Activated CD4-positive, CD25-positive, alpha-beta regulatory T cell treated with anti-CD3 and anti-CD28 coated beads, Interleukin-2, amount 50 U/mL, for 16 hours (primary cell): Measurements from ENCODE around the gene SLC25A6.
"Not testable (repeated sequence)": the region's sequence is repeated elsewhere in the genome, so short reads cannot be mapped to it uniquely, and the experiment has no call there.

ENCODE experiments used
- DNase-seq: peaks from one replicate; pipeline ENCODE4 v3.0.0-alpha.2; 2020; ENCODE audit warnings: low read depth, low spot score

Gene SLC25A6

DNA sequence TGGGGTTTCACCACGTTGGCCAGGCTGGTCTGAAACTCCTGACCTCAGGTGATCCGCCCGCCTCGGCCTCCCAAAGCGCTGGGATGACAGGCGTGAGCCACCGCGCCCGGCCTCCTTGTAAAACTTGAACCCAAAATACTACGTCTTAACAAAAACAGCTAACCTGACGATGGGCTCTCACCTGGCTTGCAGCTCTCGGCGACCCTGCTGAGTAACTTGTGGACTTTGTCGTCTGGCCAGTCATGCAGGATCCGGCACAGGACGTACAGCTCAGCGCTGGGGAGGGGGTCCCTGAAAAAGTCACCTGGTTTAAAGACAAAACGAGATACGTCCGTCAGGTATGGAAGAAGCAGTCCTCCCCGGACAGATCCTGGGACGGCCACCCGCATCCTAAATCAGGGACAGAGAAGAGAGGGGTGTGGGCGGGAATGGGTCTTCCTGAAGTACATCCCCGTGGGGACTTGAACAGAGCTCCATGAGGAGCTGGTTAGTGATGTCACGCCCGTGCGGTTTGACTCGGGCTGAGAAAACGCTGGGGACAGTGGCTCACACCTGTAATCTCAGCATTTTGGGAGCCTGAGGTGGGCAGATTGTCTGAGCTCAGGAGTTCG, 20.7 kb upstream of the SLC25A6 start:
- no peak for DNase-seq

DNA sequence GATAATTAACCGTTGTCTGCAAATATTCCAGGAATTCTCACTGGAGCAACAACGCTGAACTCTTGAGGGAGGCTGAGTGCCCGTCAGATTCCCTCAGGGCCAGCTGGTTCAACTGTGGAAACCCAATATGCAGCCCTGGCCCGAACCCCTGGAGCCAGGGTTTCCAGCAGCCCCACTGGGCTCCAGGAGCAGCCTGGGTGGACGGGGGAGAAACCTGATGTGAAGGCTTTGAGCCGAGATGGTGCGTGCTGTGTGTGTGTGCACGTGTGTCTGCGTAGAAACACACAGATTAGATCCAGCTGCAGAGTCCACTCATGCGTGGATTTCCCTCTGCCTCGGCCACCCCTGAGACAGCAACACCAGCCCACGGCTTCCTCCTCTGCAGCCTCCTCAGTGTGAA, 19.4 kb upstream of the SLC25A6 start:
- DNase-seq, result no peak

DNA sequence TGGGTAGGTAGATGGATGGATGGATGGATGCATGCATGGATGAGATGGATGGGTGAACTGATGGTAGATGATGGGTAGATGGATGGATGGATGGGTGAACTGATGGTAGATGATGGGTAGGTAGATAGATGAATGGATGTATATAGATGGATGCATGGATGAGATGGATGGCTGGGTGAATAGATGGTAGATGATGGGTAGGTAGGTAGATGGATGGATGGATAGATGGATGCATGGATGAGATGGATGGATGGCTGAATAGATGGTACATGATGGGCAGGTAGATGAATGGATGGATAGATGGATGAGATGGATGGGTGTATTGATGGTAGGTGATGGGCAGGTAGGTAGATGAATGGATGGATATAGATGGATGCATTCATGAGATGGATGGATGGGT, 15.1 kb upstream of the SLC25A6 start:
- no peak for DNase-seq

GRCh38 chrX:1405769-1406168, 13.9 kb upstream of the SLC25A6 start:
- DNase-seq, result not testable (repeated sequence)

GRCh38 chrX:1403867-1404266, 12.0 kb upstream of the SLC25A6 start:
- not testable (repeated sequence) for DNase-seq

DNA sequence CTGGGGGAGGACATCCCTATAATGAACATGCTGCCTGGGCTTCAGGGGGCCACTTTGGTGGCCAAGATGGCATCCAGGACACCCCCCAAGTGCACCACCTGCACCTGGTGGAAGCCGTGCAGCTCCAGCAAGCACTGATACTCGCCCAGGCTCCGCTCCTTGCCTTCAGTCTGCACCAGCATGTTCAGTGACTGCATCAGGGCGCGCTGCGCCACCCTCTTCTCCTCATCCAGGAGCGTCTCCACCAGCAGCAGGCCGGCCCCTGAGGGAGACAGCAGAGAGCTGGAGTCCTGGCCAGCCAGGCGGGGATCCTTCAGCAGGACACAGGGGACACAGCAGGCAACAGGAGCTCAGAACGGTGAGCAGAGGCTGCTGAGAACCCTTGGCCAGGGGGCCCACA, 11.3 kb upstream of the SLC25A6 start:
- DNase-seq, result no peak

- no peak for DNase-seq
Measured at GRCh38 chrX:1401611-1402430, 9.9 kb upstream of the SLC25A6 start.

- no peak for DNase-seq
Measured at GRCh38 chrX:1400742-1401471, 9.0 kb upstream of the SLC25A6 start.

DNA sequence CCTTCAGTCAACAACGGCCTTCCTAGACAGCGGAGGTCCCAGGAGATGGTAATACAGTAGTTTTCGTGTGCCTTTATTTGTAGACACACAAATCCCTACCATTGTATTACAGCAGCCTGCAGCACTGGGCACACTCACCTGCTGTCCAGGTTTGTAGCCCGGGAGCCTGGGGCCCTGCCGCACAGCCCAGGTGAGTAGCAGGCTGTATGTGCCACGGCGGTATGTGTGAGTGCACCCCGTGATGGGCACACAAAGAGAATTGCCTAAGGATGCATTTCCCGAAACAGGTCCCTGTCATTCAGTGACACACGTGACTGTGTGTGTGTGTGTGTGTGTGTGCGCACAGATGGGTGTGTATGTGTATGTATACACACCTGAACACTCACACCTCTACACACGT, 8.1 kb upstream of the SLC25A6 start:
- no peak for DNase-seq

DNA sequence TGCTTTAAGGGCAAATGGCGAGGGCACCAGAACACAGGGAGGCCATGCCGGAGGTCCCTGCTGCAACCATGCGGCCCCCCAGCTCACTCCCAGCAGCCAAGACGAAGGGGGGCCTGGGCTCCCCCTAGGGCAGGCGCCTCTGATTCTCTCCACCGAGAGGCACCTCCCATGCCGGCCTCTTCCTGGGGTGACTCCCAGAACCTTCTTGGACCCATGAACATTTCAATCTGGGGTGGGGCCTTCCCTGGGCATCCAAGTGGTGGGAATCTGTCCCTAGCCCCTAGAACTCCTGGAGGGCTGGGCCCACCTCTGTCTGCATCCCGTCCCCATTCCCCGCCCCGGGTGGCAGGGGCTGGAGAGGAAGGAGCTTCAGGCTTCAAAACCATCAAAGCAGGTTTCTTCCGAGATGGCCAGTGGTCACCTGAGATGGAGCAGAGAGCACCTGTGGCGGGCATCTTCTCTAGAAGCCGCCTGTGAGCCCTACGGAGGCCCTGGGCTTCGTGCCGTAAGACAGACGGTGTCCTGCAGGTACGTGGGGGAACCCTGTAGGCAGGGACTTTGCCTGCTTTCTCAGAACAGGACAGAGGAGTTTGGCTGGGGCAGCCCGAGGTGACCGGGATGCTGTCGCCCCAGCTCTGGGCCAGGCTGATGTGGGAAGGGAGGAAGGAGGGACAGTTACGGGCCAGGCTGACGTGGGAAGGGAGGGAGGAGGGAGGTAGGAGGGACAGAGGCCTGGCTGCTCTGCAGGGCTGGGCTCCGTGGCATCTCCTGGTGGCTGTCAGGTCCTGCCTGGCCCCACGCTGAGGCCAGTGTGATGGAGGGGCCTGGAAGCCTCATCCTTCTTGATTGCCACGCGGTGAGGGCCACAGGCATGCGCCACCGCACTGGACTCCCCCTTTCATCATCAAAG, 6.8 kb upstream of the SLC25A6 start:
- no peak for DNase-seq

DNA sequence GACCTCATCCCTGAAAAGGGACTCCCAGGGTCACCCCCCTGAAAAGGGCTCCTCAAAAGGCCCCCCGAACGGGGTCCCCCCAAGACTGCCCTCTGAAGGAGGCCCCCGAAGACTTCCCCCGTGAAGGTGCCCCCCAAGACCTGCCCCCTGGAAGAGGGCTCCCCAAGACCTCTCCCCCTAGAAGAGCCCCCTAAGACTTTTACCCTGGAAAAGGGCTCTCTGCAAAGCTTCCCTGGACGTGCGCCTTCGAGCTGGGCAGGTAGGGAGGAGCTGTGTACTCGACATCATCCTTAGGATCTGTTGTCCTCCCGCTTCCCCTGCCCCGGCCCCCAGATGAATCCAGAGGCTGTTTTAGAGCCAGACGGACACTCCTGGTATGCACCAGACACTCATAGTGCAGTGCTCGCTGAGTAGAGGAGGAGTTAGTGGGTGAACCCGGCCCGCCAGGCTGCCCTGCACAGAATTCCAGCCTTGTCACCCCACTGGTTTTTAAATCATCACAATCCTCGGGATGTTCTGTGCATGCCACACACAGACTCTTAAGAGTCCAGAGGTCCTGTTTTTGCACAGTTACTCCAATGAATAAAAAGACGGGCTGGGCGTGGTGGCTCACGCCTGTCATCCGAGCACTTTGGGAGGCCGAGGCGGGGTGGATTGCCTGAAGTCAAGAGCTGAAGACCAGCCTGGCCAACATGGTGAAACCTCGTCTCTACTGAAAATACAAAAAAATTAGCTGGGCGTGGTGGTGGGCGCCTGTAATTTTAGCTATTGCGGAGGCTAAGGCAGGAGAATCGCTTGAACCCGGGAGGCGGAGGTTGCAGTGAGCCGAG, 5.7 kb upstream of the SLC25A6 start:
- no peak for DNase-seq

DNA sequence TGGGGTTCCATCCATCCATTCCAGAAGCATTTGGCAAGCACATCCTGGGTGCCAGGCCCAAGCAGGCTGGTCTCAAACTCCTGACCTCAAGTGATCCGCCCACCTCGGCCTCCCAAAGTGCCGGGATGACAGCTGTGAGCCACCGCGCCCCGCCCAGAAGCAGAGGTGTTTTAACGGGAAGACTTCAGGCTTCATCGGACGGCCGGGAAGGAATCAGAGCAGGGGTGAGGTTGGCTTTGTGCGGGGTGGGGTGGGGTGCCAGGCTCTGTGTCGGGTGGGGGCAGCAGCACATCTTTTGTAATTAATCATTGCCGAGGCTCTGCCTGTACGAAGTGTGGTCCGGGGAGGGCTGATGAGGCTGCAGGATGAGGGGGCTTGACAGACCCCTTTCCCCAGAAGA, 5.1 kb upstream of the SLC25A6 start:
- DNase-seq, result no peak

DNA sequence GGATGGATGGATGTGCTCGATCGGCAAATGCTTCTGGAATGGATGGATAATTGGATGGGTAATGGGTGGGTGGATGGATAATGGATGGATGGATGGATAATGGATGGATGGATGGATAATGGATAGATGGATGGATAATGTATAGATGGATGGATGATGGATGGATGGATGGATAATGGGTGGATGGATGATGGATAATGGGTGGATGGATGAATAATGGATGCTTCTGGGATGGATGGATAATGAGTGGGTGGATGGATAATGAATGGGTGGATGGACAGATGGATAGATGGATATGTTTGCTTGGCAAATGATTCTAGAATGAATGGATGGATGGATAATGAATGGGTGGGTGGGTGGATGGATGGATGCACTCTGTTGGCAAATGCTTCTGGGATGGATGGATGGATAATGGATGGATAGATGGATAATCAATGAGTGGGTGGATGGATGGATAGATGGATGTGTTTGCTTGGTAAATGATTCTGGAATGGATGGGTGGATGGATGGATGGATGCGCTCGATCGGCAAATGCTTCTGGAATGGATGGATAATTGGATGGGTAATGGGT, 3.8 kb upstream of the SLC25A6 start:
- no peak for DNase-seq

GRCh38 chrX:1394731-1395501, 3.0 kb upstream of the SLC25A6 start:
- no peak for DNase-seq

- DNase-seq, result no peak
Measured at GRCh38 chrX:1393871-1394615, 2.1 kb upstream of the SLC25A6 start.

DNA sequence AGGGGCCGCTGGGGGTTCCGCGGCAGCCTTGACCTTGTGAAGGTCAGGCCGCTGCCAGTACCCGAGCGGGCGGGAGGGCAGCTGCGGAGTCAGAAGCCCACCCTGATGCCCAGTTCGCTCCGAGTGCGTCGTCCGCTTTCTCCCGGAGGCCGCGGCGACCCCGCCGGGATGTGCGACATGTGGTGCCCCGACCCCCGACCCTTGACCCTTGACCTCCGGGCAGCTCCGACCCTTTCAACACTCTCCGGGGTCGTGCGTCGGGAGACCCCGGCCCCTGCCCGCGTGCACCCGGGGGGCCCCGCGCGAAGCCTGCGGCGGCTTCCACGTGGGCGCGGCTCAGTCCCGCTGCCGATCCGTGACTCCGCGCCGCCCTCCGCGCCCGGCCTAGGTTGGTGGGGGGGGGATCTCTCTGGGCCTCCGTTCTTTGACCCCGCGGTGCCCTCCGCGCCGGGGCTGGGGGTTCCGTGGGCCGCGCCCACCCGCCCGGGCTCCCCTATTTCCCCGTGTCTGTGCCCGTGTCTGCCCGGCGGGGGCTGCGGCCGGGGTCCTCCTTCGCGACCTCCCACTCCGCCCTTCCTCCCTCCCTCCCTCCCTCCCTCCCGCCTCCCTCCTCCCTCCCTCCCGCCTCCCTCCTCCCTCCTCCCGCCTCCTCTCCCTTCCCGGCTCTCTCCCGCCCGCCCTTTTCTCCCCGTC, 609 bp upstream of the SLC25A6 start:
- DNase-seq, result no peak

DNA sequence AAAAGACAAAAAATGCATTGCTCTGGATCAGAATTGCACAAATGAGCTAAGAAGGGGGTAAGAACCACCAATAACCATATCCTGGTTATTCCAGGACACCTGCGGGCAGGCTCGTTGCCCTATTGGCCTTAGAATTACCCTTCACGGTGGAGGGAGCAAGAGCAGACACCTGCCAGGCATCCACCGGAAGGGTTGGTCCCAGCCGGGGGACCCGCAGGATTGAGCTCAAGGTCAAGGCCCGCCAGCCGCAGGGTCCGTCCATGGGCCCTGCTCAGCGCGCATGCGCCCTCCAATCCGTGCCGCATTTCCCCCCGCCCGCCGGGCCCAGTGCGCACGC, 575 bp downstream of the SLC25A6 start:
- DNase-seq, result peak; percentile 83

DNA sequence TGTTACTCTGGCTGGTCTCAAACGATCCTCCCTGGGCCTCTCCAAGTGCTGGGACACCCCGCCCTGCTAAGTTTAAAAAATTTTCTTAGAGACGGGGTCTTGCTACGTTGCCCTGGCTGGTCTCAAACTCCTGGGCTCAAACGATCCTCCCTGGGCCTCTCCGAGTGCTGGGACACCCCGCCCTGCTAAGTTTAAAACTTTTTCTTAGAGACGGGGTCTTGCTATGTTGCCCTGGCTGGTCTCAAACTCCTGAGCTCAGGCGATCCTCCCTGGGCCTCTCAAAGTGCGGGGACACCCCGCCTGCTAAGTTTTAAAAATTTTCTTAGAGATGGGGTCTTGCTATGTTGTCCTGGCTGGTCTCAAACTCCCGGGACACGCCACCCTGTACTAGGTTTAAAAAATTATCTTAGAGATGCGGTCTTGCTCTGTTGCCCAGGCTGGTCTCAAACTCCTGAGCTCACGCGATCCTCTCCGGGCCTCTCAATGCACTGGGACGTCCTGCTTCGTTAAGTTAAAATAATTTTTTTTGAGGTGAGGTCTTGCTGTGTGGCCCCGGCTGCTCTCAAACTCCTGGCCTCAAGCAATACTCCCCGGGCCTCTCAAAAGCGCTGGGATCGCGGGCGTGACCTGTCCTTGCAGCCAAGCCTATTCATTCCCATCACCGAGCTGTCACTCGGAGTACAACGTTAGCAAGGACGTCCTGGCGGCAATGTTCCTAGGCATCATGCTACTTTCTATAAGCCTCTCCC, 1.1 kb downstream of the SLC25A6 start:
- no peak for DNase-seq
